Natural killer cell (primary cell): ENCODE data around the gene AQP12A. TPM values are rescaled to one million over a fixed set of nuclear protein-coding genes. Genes with fewer than 3 reads are reported as not detected.

Experiments used
- ATAC-seq, 3 donors: fragments of 150-1000 bp in 2 of 3; fragments of 200-7000 bp in 1 of 3; cut with Tn5 transposase; 1 replicate in 1 of 3; 2 replicates in 2 of 3; pipeline ENCODE4 v1.10.0; 2021; ENCODE audit warnings: mild to moderate bottlenecking in 2 of 3, moderate library complexity in 2 of 3
- DNase-seq, 2 donors: peaks; one replicate each; pipeline versions ENCODE4 v3.0.0 to v3.0.0-alpha.2; 2013 to 2021; ENCODE audit warnings: mixed read lengths in 1 of 2
- H3K27ac ChIP-seq: one replicate; pipeline ENCODE4 v1.5.1; 2013; ENCODE audit warnings: mild to moderate bottlenecking, low read length
- H3K27me3 ChIP-seq: one replicate; pipeline ENCODE4 v1.6.1; 2013; ENCODE audit warnings: low read length; ENCODE audit not compliant: control insufficient read depth, insufficient read depth
- H3K36me3 ChIP-seq: one replicate; pipeline ENCODE4 v1.6.1; 2013; ENCODE audit warnings: low read length; ENCODE audit not compliant: control insufficient read depth, insufficient read depth
- H3K4me1 ChIP-seq: one replicate; pipeline ENCODE4 v1.6.1; 2013; ENCODE audit warnings: low read length; ENCODE audit not compliant: control insufficient read depth, insufficient read depth
- H3K4me3 ChIP-seq: one replicate; pipeline ENCODE4 v1.5.1; 2013; ENCODE audit warnings: low read length
- H3K9me3 ChIP-seq: one replicate; pipeline ENCODE4 v1.6.1; 2013; ENCODE audit warnings: low read length; ENCODE audit not compliant: control insufficient read depth, insufficient read depth
- H3K27ac Mint-ChIP-seq, 2 donors: one replicate each; pipeline ENCODE4 v1.8.0; 2022; ENCODE audit warnings: mild to moderate bottlenecking in 2 of 2, mixed read lengths in 2 of 2, moderate library complexity in 1 of 2
- H3K27me3 Mint-ChIP-seq, 2 donors: one replicate each; pipeline ENCODE4 v1.8.0; 2022; ENCODE audit warnings: low read depth in 2 of 2, mixed read lengths in 2 of 2
- H3K36me3 Mint-ChIP-seq: one replicate; pipeline ENCODE4 v1.8.0; 2022; ENCODE audit warnings: mixed read lengths
- H3K4me1 Mint-ChIP-seq, 2 donors: one replicate each; pipeline ENCODE4 v1.8.0; 2022; ENCODE audit warnings: mixed read lengths in 2 of 2
- H3K4me3 Mint-ChIP-seq: one replicate; pipeline ENCODE4 v1.8.0; 2022; ENCODE audit warnings: mild to moderate bottlenecking, moderate library complexity, mixed read lengths
- H3K9me3 Mint-ChIP-seq, 2 donors: one replicate each; pipeline ENCODE4 v1.8.0; 2022; ENCODE audit warnings: mixed read lengths in 2 of 2
- CTCF ChIP-seq: fragments of 200-600 bp; IDR thresholded peaks from one replicate; pipeline ENCODE4 v1.8.0; 2022; ENCODE audit warnings: antibody characterized with exemption
- WGBS: methylation state at CpG from one replicate; pipeline ENCODE4 v1.1.7; 2013; ENCODE audit warnings: missing lambda C conversion rate; ENCODE audit not compliant: insufficient coverage; 5-methylcytosine and 5-hydroxymethylcytosine counted together
- intact Hi-C: fragments of 100-400 bp; cut with micrococcal nuclease; formaldehyde crosslinking; loops from one replicate; pipeline ENCODE4 v1.14.2; 2022
- total RNA-seq, 4 donors: library from RNA; stranded (reverse); fragments of 120-200 nt in 1 of 4; gene quantifications; one replicate each; pipeline versions ENCODE4 v1.2.3 to v1.2.4, GENCODE V29; 2013 to 2022

Gene AQP12A
- total RNA-seq, 3 donors from 2014 or later (not counting 1 experiment from before 2014, with no cell fraction given), result not detected

GRCh38 chr2:240701736-240702639, 10.3 kb downstream of the AQP12A start:
- no peak for ATAC-seq
- H3K4me3 ChIP-seq, result no peak overlapping the region
- Mint-ChIP-seq H3K4me1 (peaks cover 8 to 15% of the 10 kb centered on the region in 2 donors), H3K27me3 (peaks cover 11 to 13% of the 10 kb centered on the region in 2 donors), H3K9me3 (no peaks in the 10 kb centered on the region), H3K27ac (no peak overlapping the region), H3K36me3 (no peaks in the 10 kb centered on the region), H3K4me3 (no peak overlapping the region)
- no peaks in the 10 kb centered on the region for H3K36me3 ChIP-seq
- H3K4me1 ChIP-seq, result no peaks in the 10 kb centered on the region
- TF ChIP-seq CTCF, result no peak
- peaks cover 2% of the 10 kb centered on the region for H3K27me3 ChIP-seq
- WGBS, result 94% methylated on average over 30 of the region's 30 CpGs
- H3K27ac ChIP-seq, result no peak overlapping the region
- no peaks in the 10 kb centered on the region for H3K9me3 ChIP-seq
- DNase-seq, result no peak
- intact Hi-C loops, result loop anchor here (10.0 kb wide), 1 partner anchor 187 kb away; no protein-coding TSS in a partner anchor

GRCh38 chr2:240702640-240703011, 11.0 kb downstream of the AQP12A start:
- ATAC-seq, result no peak
- Mint-ChIP-seq H3K27ac (no peak overlapping the region), H3K4me3 (no peak overlapping the region), H3K27me3 (peaks cover 11 to 13% of the 10 kb centered on the region in 2 donors), H3K36me3 (no peaks in the 10 kb centered on the region), H3K4me1 (peaks cover 8 to 15% of the 10 kb centered on the region in 2 donors), H3K9me3 (no peaks in the 10 kb centered on the region)
- intact Hi-C loops, result loop anchor here (10.0 kb wide), 1 partner anchor 188 kb away; no protein-coding TSS in a partner anchor
- H3K27ac ChIP-seq, result no peak overlapping the region
- no peaks in the 10 kb centered on the region for H3K4me1 ChIP-seq
- TF ChIP-seq CTCF, result no peak
- no peak overlapping the region for H3K4me3 ChIP-seq
- no peaks in the 10 kb centered on the region for H3K9me3 ChIP-seq
- DNase-seq, result no peak
- no peaks in the 10 kb centered on the region for H3K36me3 ChIP-seq
- 81% methylated on average over 9 of the region's 9 CpGs for WGBS
- peaks cover 2% of the 10 kb centered on the region for H3K27me3 ChIP-seq

- intact Hi-C loops, result loop anchor here (10.0 kb wide), 1 partner anchor 189 kb away; no protein-coding TSS in a partner anchor
- TF ChIP-seq CTCF, result no peak
- WGBS, result 87% methylated on average over 18 of the region's 18 CpGs
Observed at GRCh38 chr2:240703417-240704341, 12.0 kb downstream of the AQP12A start.

More at GRCh38 chr2:240703417-240704341, 12.0 kb downstream of the AQP12A start:
- Mint-ChIP-seq H3K4me1 (peaks cover 8 to 15% of the 10 kb centered on the region in 2 donors), H3K36me3 (no peaks in the 10 kb centered on the region), H3K27ac (no peak overlapping the region), H3K9me3 (no peaks in the 10 kb centered on the region), H3K4me3 (no peak overlapping the region), H3K27me3 (peaks cover 11 to 13% of the 10 kb centered on the region in 2 donors)
- no peaks in the 10 kb centered on the region for H3K4me1 ChIP-seq
- no peak for ATAC-seq
- H3K36me3 ChIP-seq, result no peaks in the 10 kb centered on the region
- no peak for DNase-seq
- H3K27ac ChIP-seq, result no peak overlapping the region
- peaks cover 2% of the 10 kb centered on the region for H3K27me3 ChIP-seq
- no peaks in the 10 kb centered on the region for H3K9me3 ChIP-seq
- H3K4me3 ChIP-seq, result no peak overlapping the region
